ENCODE results near the gene RRAS2. TPM values are rescaled to one million over a fixed set of nuclear protein-coding genes. Genes with fewer than 3 reads are reported as not detected.
A peak's percentile ranks its signal among the peaks of the same experiment; 100 is the strongest.
"Not testable (repeated sequence)": the region's sequence is repeated elsewhere in the genome, so short reads cannot be mapped to it uniquely, and the experiment has no call there.

RRAS2 gene
- total RNA-seq = 10 to 100 TPM; 75.1 to 99.7 TPM
- 48.4 TPM for polyA plus RNA-seq (2013, experiment 1 of 2)
- 43.3 TPM for polyA plus RNA-seq (2013, experiment 2 of 2)
- long read RNA-seq, experiment 1, transcript RRAS2-201 (6 exons, 1,516 nt) = major isoform, 26 of 40 reads
- long read RNA-seq, experiment 1, partial matches to known transcripts = 2 of 40 reads
- long read RNA-seq, experiment 1, other reads (novel, unspliced or antisense) = 11 of 40 reads
- long read RNA-seq, experiment 2, transcript RRAS2-201 (6 exons, 1,516 nt) = major isoform, 85 of 94 reads
- long read RNA-seq, experiment 2, partial matches to known transcripts = 1 of 94 reads
- long read RNA-seq, experiment 2, other reads (novel, unspliced or antisense) = 7 of 94 reads
- long read RNA-seq, experiment 3, transcript RRAS2-207 (6 exons, 732 nt) = major isoform, 15 of 36 reads
- long read RNA-seq, experiment 3, partial matches to known transcripts = 0 of 36 reads
- long read RNA-seq, experiment 3, other reads (novel, unspliced or antisense) = 14 of 36 reads
- long read RNA-seq, experiment 4, transcript RRAS2-201 (6 exons, 1,516 nt) = major isoform, 27 of 31 reads
- long read RNA-seq, experiment 4, partial matches to known transcripts = 2 of 31 reads
- long read RNA-seq, experiment 4, other reads (novel, unspliced or antisense) = 0 of 31 reads

- H3K36me3 Mint-ChIP-seq (ENCODE audit: low read depth) = peaks cover 12% of the 10 kb centered on the region
- Histone ChIP-seq H3K27ac (ENCODE audit: low read depth, low read length) (peak within 1 kb of the TSS; percentile 80), H3K4me1 (ENCODE audit: control insufficient read depth, insufficient read depth, low read length) (no peaks in the 10 kb centered on the region), H3K9me3 (ENCODE audit: control insufficient read depth, low read length) (no peaks in the 10 kb centered on the region), H3K4me3 (ENCODE audit: low read length) (peak within 1 kb of the TSS; percentile 90), H3K36me3 (ENCODE audit: control insufficient read depth, insufficient read depth, low read length) (no peaks in the 10 kb centered on the region), H3K9ac (ENCODE audit: extremely low read depth, low read length, poor library complexity, severe bottlenecking) (peak within 1 kb of the TSS; percentile 94), H3K27me3 (ENCODE audit: control insufficient read depth, insufficient read depth, low read length, poor library complexity, severe bottlenecking) (no peaks in the 10 kb centered on the region)
- peak within 1 kb of the TSS; percentile 95 for H3K4me3 Mint-ChIP-seq
- peaks cover 18% of the 10 kb centered on the region for H3K4me1 Mint-ChIP-seq
- no peak for TF ChIP-seq CTCF (conservative IDR thresholded peaks at IDR 0.05)
- peaks cover 7% of the 10 kb centered on the region for H3K27me3 Mint-ChIP-seq (ENCODE audit: insufficient read depth)
- 0% methylated on average over 7 to 78 of the region's 78 CpGs for WGBS, 2 experiments (ENCODE audit: insufficient coverage in 1 of 2, insufficient read length in 1 of 2)
- peak within 1 kb of the TSS; percentile 99 for H3K27ac Mint-ChIP-seq
- DNase-seq = peak; percentile 95
- H3K9me3 Mint-ChIP-seq = no peaks in the 10 kb centered on the region
Observed at GRCh38 chr11:14358729-14359439, at the start of gene RRAS2. TSS of gene RRAS2 (minus strand) at chr11:14359183. CDS start at chr11:14358870, 313 bp downstream.

GRCh38 chr11:14408612-14409011, 49.6 kb upstream of the RRAS2 start:
- Mint-ChIP-seq H3K9me3 (peaks cover 3% of the 10 kb centered on the region), H3K36me3 (ENCODE audit: low read depth) (no peaks in the 10 kb centered on the region), H3K27ac (no peak overlapping the region), H3K4me3 (no peak overlapping the region), H3K4me1 (peaks cover 36% of the 10 kb centered on the region), H3K27me3 (ENCODE audit: insufficient read depth) (no peaks in the 10 kb centered on the region)
- no peak for DNase-seq
- H3K9ac ChIP-seq (ENCODE audit: extremely low read depth, low read length, poor library complexity, severe bottlenecking) = no peak overlapping the region
- H3K4me1 ChIP-seq (ENCODE audit: control insufficient read depth, insufficient read depth, low read length) = peaks cover 11% of the 10 kb centered on the region
- H3K27ac ChIP-seq (ENCODE audit: low read depth, low read length) = no peak overlapping the region
- H3K27me3 ChIP-seq (ENCODE audit: control insufficient read depth, insufficient read depth, low read length, poor library complexity, severe bottlenecking) = no peaks in the 10 kb centered on the region
- WGBS, 2 experiments (ENCODE audit: insufficient coverage in 1 of 2, insufficient read length in 1 of 2) = 100% methylated on average over 2 of the region's 2 CpGs; no CpG with 5 or more reads in 1 of the 2 experiments
- no peaks in the 10 kb centered on the region for H3K36me3 ChIP-seq (ENCODE audit: control insufficient read depth, insufficient read depth, low read length)
- no peak overlapping the region for H3K4me3 ChIP-seq (ENCODE audit: low read length)
- no peak for TF ChIP-seq CTCF (conservative IDR thresholded peaks at IDR 0.05)
- H3K9me3 ChIP-seq (ENCODE audit: control insufficient read depth, low read length) = no peaks in the 10 kb centered on the region

GRCh38 chr11:14406116-14406515, 47.1 kb upstream of the RRAS2 start:
- not testable (repeated sequence) for H3K4me3 Mint-ChIP-seq; H3K36me3 ChIP-seq (ENCODE audit: control insufficient read depth, insufficient read depth, low read length); H3K27me3 Mint-ChIP-seq (ENCODE audit: insufficient read depth); H3K9ac ChIP-seq (ENCODE audit: extremely low read depth, low read length, poor library complexity, severe bottlenecking); H3K27me3 ChIP-seq (ENCODE audit: control insufficient read depth, insufficient read depth, low read length, poor library complexity, severe bottlenecking); DNase-seq; H3K27ac ChIP-seq (ENCODE audit: low read depth, low read length); H3K4me3 ChIP-seq (ENCODE audit: low read length); H3K27ac Mint-ChIP-seq; H3K36me3 Mint-ChIP-seq (ENCODE audit: low read depth); H3K4me1 ChIP-seq (ENCODE audit: control insufficient read depth, insufficient read depth, low read length); H3K9me3 ChIP-seq (ENCODE audit: control insufficient read depth, low read length); H3K9me3 Mint-ChIP-seq
- peaks cover 23% of the 10 kb centered on the region for H3K4me1 Mint-ChIP-seq
- WGBS, 2 experiments (ENCODE audit: insufficient coverage in 1 of 2, insufficient read length in 1 of 2) = no CpG with 5 or more reads among the region's 2 CpGs

GRCh38 chr11:14403528-14403927, 44.5 kb upstream of the RRAS2 start:
- not testable (repeated sequence) for H3K27me3 Mint-ChIP-seq (ENCODE audit: insufficient read depth); H3K4me1 Mint-ChIP-seq; H3K4me3 Mint-ChIP-seq; DNase-seq; H3K9me3 Mint-ChIP-seq; H3K4me3 ChIP-seq (ENCODE audit: low read length); H3K36me3 Mint-ChIP-seq (ENCODE audit: low read depth); H3K27ac ChIP-seq (ENCODE audit: low read depth, low read length); H3K9ac ChIP-seq (ENCODE audit: extremely low read depth, low read length, poor library complexity, severe bottlenecking); H3K9me3 ChIP-seq (ENCODE audit: control insufficient read depth, low read length); H3K27me3 ChIP-seq (ENCODE audit: control insufficient read depth, insufficient read depth, low read length, poor library complexity, severe bottlenecking); H3K27ac Mint-ChIP-seq; H3K4me1 ChIP-seq (ENCODE audit: control insufficient read depth, insufficient read depth, low read length); H3K36me3 ChIP-seq (ENCODE audit: control insufficient read depth, insufficient read depth, low read length)
- 97% methylated on average over 6 of the region's 6 CpGs; no CpG with 5 or more reads in 1 of the 2 experiments for WGBS, 2 experiments (ENCODE audit: insufficient coverage in 1 of 2, insufficient read length in 1 of 2)
